Tibial nerve (tissue), 4 donors: ENCODE measurements around the gene CLDN10.

Experiments used
- EP300 ChIP-seq, 2 donors: sonication (generic); formaldehyde crosslinking; IDR thresholded peaks; one replicate each; pipeline ENCODE4 v1.6.1; 2017; ENCODE audit warnings: antibody characterized with exemption in 2 of 2, mild to moderate bottlenecking in 1 of 2
- POLR2A ChIP-seq, 2 donors: fragments of 450-650 bp; IDR thresholded peaks; one replicate each; pipeline ENCODE4 v1.6.1; 2017; ENCODE audit warnings: antibody characterized with exemption in 2 of 2, mild to moderate bottlenecking in 2 of 2, moderate library complexity in 2 of 2
- TF ChIP-seq, protein P1 (sequence below), 5 experiments: fragments of 200-600 bp in 3 of 5; fragments of 450-650 bp in 2 of 5; sonication (generic) in 3 of 5; IDR thresholded peaks; one replicate each; pipeline ENCODE4 v1.5.1; 2016 to 2019; ENCODE audit warnings: antibody characterized with exemption in 5 of 5, mild to moderate bottlenecking in 3 of 5, moderate library complexity in 2 of 5

DNA sequence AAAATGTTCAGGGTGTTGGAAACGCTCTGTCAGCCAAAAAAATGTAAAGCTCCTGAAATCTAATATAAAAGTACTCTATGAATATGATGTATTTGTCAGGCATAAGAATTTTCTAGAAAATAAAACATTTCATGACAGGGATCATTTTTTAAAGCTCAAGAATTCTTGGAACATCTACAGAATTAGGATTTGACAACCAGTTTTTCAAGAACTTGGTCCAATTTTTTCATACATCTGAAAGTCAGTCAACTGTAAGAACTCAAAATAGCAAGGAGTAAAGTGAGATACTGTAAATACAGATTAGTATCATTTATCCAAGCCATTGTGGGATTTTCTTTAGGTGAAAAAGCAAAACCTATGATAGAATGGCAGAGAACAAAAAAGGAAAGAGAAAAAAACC lies 41.6 kb upstream of the CLDN10 start:
- TF ChIP-seq, protein P1, sequence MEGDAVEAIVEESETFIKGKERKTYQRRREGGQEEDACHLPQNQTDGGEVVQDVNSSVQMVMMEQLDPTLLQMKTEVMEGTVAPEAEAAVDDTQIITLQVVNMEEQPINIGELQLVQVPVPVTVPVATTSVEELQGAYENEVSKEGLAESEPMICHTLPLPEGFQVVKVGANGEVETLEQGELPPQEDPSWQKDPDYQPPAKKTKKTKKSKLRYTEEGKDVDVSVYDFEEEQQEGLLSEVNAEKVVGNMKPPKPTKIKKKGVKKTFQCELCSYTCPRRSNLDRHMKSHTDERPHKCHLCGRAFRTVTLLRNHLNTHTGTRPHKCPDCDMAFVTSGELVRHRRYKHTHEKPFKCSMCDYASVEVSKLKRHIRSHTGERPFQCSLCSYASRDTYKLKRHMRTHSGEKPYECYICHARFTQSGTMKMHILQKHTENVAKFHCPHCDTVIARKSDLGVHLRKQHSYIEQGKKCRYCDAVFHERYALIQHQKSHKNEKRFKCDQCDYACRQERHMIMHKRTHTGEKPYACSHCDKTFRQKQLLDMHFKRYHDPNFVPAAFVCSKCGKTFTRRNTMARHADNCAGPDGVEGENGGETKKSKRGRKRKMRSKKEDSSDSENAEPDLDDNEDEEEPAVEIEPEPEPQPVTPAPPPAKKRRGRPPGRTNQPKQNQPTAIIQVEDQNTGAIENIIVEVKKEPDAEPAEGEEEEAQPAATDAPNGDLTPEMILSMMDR (IDR thresholded peaks at IDR 0.05): no peak
- no peak for TF ChIP-seq POLR2A (IDR thresholded peaks at IDR 0.05)
- no peak for TF ChIP-seq EP300 (IDR thresholded peaks at IDR 0.05)
